T-helper 2 cell treated with Interferon-gamma antibody and Interleukin-4, amounts not matched to agents 5 μg/mL and 100 μg/mL, for 36 hours (primary cell): Measurements from ENCODE around the gene FBXW8.

Source experiments
- DNase-seq: peaks from one replicate; pipeline ENCODE4 v3.0.0; 2021; ENCODE audit warnings: low spot score
- H3K27ac Mint-ChIP-seq: one replicate; pipeline ENCODE4 v1.8.0; 2021; ENCODE audit warnings: mild to moderate bottlenecking, mixed read lengths
- H3K27me3 Mint-ChIP-seq: one replicate; pipeline ENCODE4 v1.8.0; 2021; ENCODE audit warnings: low read depth, mixed read lengths
- H3K36me3 Mint-ChIP-seq: one replicate; pipeline ENCODE4 v1.8.0; 2021; ENCODE audit warnings: low read depth, mixed read lengths
- H3K4me1 Mint-ChIP-seq: one replicate; pipeline ENCODE4 v1.8.0; 2021; ENCODE audit warnings: low read depth, mixed read lengths
- H3K4me3 Mint-ChIP-seq: one replicate; pipeline ENCODE4 v1.8.0; 2022; ENCODE audit warnings: mild to moderate bottlenecking, moderate library complexity, mixed read lengths
- H3K9me3 Mint-ChIP-seq: one replicate; pipeline ENCODE4 v1.8.0; 2021; ENCODE audit warnings: mixed read lengths

The FBXW8 gene

DNA sequence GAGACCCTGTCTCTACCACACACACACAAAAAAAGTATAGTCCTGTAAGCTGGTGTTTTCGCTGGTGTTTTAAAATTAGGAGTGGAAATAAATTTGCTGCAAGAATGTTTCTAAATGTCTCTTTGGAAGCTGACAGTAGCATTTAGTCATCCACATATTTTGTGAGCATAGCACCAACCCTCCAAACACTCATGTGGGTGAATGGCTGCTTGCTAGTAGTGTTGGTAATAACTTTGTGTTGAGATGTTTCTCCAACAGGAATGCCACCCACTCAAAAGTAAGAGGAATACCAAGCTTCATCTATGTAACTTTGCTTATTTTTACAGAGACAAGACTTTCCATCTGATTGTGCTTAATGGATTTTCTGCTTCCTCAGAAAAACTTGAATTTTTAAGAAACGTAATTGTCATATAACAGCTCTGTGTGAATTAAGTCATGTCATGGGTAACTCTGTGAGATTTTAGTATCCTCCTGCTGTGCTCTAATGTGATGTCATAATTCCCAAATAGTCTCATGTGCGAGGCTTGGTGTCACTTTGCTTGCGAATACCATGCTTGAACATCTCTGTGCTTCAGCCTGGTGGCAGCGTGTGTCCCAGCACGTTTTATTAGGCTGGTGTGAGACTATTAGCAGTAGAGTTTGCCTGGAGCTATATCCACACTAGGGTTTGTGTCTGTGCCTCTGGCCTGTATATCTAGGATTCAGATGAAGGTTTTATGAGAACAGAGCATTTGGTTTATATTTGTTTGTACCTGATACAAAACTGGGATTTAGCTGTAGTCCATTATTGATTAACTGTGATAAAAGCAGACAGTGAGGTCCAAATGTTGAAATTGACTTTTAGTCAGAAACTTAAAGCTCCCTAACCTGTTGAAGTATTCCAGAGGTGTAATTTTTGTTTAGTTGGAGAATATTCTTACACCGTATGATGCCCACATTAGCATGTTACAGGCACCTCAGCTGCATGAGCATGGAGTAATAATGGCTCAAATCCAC, 80.5 kb downstream of the FBXW8 start:
- DNase-seq = no peak
- H3K36me3 Mint-ChIP-seq = no peaks in the 10 kb centered on the region
- no peak overlapping the region for H3K27ac Mint-ChIP-seq
- no peak overlapping the region for H3K4me3 Mint-ChIP-seq
- no peaks in the 10 kb centered on the region for H3K9me3 Mint-ChIP-seq
- no peaks in the 10 kb centered on the region for H3K27me3 Mint-ChIP-seq
- no peaks in the 10 kb centered on the region for H3K4me1 Mint-ChIP-seq

- DNase-seq = no peak
- no peaks in the 10 kb centered on the region for H3K9me3 Mint-ChIP-seq
- H3K27ac Mint-ChIP-seq = no peak overlapping the region
Observed at GRCh38 chr12:116996093-116996492, 85.3 kb downstream of the FBXW8 start.

GRCh38 chr12:116996621-116997020, 85.9 kb downstream of the FBXW8 start:
- H3K4me1 Mint-ChIP-seq = no peaks in the 10 kb centered on the region
- no peak overlapping the region for H3K4me3 Mint-ChIP-seq
- no peaks in the 10 kb centered on the region for H3K27me3 Mint-ChIP-seq
- no peak for DNase-seq
- no peaks in the 10 kb centered on the region for H3K36me3 Mint-ChIP-seq
- no peak overlapping the region for H3K27ac Mint-ChIP-seq
- H3K9me3 Mint-ChIP-seq = no peaks in the 10 kb centered on the region

More at GRCh38 chr12:116996093-116996492, 85.3 kb downstream of the FBXW8 start:
- no peaks in the 10 kb centered on the region for H3K27me3 Mint-ChIP-seq
- H3K36me3 Mint-ChIP-seq = no peaks in the 10 kb centered on the region
- no peaks in the 10 kb centered on the region for H3K4me1 Mint-ChIP-seq
- no peak overlapping the region for H3K4me3 Mint-ChIP-seq

- H3K4me1 Mint-ChIP-seq = no peaks in the 10 kb centered on the region
- no peak for DNase-seq
- no peaks in the 10 kb centered on the region for H3K36me3 Mint-ChIP-seq
- no peak overlapping the region for H3K4me3 Mint-ChIP-seq
- no peaks in the 10 kb centered on the region for H3K9me3 Mint-ChIP-seq
- H3K27me3 Mint-ChIP-seq = no peaks in the 10 kb centered on the region
- H3K27ac Mint-ChIP-seq = no peak overlapping the region
Observed at GRCh38 chr12:116999066-116999465, 88.3 kb downstream of the FBXW8 start.

DNA sequence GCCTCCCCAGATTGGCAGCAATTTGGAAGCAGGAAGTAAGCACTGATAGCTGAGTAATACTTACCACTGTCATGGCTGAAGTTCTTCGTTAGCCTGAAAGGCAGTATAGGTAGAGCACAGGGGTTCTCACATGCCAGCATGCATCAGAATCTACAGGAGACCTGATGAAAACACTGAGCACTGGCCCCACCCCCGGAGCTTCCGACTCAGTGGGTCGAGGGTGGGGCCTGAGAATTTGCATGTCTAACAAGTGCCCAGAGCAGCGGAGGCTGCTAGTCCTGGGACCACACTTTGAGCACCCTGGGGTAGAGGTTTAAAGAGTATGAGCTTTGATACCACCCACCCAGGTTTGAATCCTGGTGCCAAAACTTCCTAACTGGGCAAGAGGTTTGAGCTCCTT, 89.6 kb downstream of the FBXW8 start:
- Mint-ChIP-seq H3K4me1 (peaks cover 2% of the 10 kb centered on the region), H3K36me3 (no peaks in the 10 kb centered on the region), H3K9me3 (no peaks in the 10 kb centered on the region), H3K4me3 (no peak overlapping the region), H3K27me3 (no peaks in the 10 kb centered on the region), H3K27ac (no peak overlapping the region)
- no peak for DNase-seq

GRCh38 chr12:117002051-117002817, 91.5 kb downstream of the FBXW8 start:
- H3K9me3 Mint-ChIP-seq = no peaks in the 10 kb centered on the region
- no peak for DNase-seq
- H3K4me3 Mint-ChIP-seq = no peak overlapping the region
- H3K27ac Mint-ChIP-seq = no peak overlapping the region
- H3K36me3 Mint-ChIP-seq = no peaks in the 10 kb centered on the region
- no peaks in the 10 kb centered on the region for H3K27me3 Mint-ChIP-seq
- peaks cover 10% of the 10 kb centered on the region for H3K4me1 Mint-ChIP-seq

DNA sequence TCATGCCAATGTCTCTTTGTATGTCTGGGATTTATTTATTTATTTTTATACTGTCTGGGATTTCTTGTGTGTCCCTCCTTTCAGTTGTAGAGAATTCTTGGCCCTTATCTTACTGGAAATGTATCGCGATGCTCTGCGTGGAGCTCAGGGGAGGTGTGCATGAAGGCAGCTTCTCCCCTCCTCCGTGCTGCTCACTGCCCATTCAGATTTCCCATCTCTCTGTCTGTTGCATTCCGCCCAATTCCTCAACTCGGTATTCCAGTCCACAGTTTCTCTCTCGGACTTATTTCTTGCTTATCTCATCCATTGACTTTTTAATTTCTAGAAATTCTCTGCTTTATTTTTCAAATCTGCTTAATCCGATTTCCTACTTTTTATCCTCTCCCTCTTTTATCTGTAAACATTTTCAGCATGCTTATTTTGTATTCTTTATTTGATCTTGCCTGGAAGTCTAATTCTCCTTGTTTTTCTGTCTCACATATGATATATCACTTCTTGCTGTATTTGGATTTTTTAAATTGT, 93.2 kb downstream of the FBXW8 start:
- no peaks in the 10 kb centered on the region for H3K27me3 Mint-ChIP-seq
- no peak overlapping the region for H3K27ac Mint-ChIP-seq
- H3K9me3 Mint-ChIP-seq = no peaks in the 10 kb centered on the region
- H3K4me1 Mint-ChIP-seq = peaks cover 10% of the 10 kb centered on the region
- no peaks in the 10 kb centered on the region for H3K36me3 Mint-ChIP-seq
- no peak for DNase-seq
- H3K4me3 Mint-ChIP-seq = no peak overlapping the region

- Mint-ChIP-seq H3K27ac (no peak overlapping the region), H3K4me3 (no peak overlapping the region), H3K9me3 (no peaks in the 10 kb centered on the region), H3K36me3 (no peaks in the 10 kb centered on the region), H3K4me1 (peaks cover 10% of the 10 kb centered on the region), H3K27me3 (no peaks in the 10 kb centered on the region)
- no peak for DNase-seq
Observed at GRCh38 chr12:117005417-117006046, 94.8 kb downstream of the FBXW8 start.

DNA sequence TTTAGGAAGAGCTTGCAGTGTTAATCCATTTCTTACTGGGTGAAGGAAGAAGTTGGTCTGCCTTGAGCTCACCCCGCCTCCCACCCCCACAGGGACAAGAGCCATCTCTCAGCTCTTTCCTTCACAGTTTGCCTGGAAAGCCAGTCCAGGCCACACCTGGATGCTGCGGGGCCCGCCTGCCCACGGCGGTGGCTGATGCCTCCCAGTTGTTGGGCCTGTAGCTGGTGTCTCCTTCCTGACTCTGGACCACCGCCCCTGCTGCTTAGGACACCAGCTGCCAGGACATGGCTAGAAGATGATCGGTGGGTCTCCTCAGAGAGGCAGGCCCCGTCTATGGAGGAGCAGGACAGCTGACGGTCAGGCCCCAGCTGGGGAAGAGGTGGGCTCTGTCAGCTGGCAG, 95.6 kb downstream of the FBXW8 start:
- no peak overlapping the region for H3K4me3 Mint-ChIP-seq

DNA sequence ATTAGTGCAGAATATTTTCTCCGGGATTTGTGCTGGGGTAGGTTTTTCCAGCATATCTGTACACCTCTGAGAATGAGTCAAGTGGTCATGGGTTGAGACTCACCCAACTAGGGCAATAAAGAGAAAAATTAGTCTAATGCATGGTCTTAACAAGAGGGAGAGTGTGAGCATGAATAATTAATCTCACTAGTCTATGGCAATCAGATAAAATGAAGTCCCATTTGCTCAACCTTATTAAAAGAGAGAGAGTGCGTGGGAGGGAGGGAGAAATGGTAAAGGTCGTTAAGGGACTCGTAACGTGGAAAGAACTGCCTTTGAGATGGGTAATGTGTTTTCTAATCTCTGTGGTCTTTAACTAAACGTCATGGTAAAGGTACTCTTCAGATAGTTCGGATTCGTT, 96.8 kb downstream of the FBXW8 start:
- DNase-seq = no peak
- H3K27me3 Mint-ChIP-seq = no peaks in the 10 kb centered on the region
- H3K9me3 Mint-ChIP-seq = no peaks in the 10 kb centered on the region
- H3K27ac Mint-ChIP-seq = no peak overlapping the region
- H3K36me3 Mint-ChIP-seq = no peaks in the 10 kb centered on the region
- H3K4me1 Mint-ChIP-seq = peaks cover 10% of the 10 kb centered on the region
- H3K4me3 Mint-ChIP-seq = no peak overlapping the region

More for the DNA sequence above, 95.6 kb downstream of the FBXW8 start:
- no peak overlapping the region for H3K27ac Mint-ChIP-seq
- H3K9me3 Mint-ChIP-seq = no peaks in the 10 kb centered on the region
- H3K4me1 Mint-ChIP-seq = peaks cover 10% of the 10 kb centered on the region
- H3K36me3 Mint-ChIP-seq = no peaks in the 10 kb centered on the region
- no peak for DNase-seq
- H3K27me3 Mint-ChIP-seq = no peaks in the 10 kb centered on the region

- no peaks in the 10 kb centered on the region for H3K27me3 Mint-ChIP-seq
- peaks cover 5% of the 10 kb centered on the region for H3K36me3 Mint-ChIP-seq
- H3K27ac Mint-ChIP-seq = no peak overlapping the region
- H3K4me1 Mint-ChIP-seq = peaks cover 10% of the 10 kb centered on the region
- no peak overlapping the region for H3K4me3 Mint-ChIP-seq
- no peak for DNase-seq
- peaks cover 12% of the 10 kb centered on the region for H3K9me3 Mint-ChIP-seq
Observed at GRCh38 chr12:117009759-117010158, 99.0 kb downstream of the FBXW8 start.

DNA sequence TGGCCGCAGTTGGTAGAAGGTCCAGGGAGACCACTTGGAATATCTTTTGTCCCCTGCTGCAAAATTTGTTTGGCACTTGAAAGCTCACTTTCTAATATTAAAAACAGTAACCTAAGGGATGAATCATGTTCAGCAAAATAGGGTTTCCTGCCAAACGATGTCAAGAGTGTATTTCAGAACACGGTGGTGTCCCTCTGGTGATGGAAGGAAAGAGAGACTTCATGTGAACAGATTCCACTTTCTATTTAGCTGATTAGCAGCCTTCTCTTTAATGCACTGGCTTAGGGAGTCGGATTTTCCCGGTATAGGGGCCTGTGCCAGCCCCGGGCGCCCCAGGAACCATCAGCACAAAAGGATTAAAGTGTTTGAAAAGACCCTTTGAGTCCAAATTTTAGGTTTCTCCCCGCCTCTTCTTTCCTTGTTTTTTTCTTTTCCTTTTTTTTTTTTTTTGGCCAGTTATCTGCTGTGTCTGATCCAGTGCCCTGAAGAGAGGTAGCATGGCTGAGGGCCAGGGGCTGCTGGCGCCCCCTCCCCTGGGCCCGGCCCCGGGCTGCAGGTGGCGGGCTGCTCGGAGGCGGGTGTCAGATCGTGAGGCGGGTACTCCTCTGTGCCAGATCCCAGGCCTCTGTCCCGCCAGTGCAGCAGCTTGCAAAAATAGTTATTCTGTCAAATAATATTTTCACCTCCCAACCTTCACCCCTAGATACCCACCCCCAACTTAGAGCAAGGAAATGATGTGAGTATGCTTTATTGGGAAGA, 100.1 kb downstream of the FBXW8 start:
- DNase-seq = no peak
- Mint-ChIP-seq H3K4me3 (no peak overlapping the region), H3K27me3 (no peaks in the 10 kb centered on the region), H3K9me3 (peaks cover 16% of the 10 kb centered on the region), H3K27ac (no peak overlapping the region), H3K36me3 (peaks cover 15% of the 10 kb centered on the region), H3K4me1 (peaks cover 3% of the 10 kb centered on the region)
